Stimulated activated CD4-positive, alpha-beta T cell treated with anti-CD3 and anti-CD28 coated beads, Interleukin-12 subunit alpha, Interleukin-12 subunit beta, amount 100 ng/mL, for 4 hours (primary cell): ENCODE measurements around the gene LIN54.
"Not testable (repeated sequence)": the region's sequence is repeated elsewhere in the genome, so short reads cannot be mapped to it uniquely, and the experiment has no call there.

ENCODE experiments used
- DNase-seq: peaks from one replicate; pipeline ENCODE4 v3.0.0-alpha.2; 2020

Gene LIN54

DNA sequence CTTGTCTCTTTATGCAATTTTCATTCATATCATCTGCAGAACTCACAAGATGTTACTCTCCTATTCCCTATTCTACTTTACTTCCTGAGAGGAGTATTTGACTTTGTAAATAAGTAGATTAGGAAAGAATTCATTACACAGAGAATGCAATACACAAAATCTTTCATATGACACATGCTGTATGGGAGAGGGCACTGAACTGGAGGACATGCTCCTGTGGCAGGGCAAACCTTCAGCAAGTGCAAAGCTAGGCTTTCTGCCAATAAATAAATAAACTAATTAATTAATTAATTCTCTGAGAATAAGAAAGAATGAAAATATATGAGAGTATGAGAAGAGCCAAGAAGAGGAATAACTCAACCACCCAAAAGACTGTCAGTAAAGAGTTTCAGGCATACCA lies 76.2 kb downstream of the LIN54 start:
- no peak for DNase-seq

DNA sequence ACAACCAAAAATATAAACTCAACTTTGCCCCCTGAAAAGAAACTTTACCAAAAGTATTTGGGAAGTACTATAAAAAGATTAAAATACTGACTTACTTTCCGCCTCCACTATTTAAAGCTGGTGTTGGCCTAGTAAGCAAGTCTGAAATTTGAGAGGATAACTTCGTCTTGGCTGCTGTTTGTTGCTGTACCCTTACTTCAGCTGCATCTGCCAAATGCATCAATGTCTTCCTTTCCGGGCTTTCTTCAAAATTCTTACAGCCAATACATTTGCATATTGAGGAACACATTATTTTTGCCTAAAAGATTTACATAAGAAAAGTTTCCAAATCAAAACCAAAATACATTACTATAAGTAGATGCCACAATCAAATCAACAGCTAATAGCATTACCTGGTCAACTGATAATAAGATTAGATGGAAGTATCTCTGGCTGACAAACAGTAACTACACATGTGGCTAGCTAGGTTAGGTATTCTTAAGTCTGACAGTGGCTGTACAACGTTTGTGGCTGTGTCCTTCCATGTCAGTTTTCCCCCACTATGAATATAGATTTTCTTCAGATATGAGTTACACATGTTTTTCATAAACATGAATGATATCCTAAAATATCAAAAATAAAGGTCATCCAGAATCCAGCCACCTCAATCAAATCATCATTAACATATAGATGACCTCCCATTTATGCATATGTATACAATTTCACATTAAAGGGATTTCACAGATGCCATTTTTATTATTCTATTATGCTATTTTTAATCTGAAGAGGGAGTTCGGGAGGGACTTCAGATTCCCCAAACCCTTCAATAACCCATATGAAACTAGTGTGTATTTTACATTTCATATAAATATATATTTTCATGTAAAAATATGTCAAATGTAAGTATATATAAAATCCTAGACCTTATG lies 79.5 kb downstream of the LIN54 start:
- no peak for DNase-seq

DNA sequence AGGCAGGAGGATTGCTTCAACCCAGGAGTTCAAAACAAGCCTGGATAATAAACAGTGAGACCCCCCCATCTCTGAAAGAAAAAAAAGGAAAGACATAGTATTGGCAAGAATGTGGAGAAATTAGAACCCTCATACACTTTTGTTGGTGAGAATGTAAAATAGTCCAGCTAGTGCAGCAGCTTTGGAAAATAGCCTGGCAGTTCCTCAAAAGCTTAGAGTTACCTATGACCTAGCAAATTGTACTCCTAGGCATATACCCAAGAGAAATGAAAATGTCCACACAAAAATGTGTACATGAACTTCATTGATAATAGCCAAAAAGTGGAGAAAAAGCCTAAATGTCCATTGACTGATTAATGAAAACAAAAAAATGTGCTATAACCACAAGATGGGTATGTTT lies 88.8 kb downstream of the LIN54 start:
- no peak for DNase-seq

DNA sequence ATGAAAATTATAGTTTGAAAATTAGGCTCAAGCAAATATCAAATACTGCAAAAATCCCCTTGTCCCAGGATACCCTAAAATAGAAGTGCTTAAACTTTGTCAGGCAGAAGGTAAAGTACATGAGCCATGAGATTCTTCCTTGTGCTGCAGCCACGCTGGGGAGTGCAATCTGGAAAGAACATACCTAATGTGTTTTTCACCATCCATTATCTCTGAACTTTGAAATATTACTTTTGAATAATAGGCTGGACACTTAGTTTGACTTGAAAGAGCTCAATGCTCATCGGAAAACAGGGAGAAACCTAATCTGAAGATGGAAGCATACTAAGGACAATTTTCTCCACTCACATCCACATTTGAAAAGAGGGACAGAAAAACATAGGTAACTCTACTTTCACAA lies 91.2 kb downstream of the LIN54 start:
- no peak for DNase-seq

DNA sequence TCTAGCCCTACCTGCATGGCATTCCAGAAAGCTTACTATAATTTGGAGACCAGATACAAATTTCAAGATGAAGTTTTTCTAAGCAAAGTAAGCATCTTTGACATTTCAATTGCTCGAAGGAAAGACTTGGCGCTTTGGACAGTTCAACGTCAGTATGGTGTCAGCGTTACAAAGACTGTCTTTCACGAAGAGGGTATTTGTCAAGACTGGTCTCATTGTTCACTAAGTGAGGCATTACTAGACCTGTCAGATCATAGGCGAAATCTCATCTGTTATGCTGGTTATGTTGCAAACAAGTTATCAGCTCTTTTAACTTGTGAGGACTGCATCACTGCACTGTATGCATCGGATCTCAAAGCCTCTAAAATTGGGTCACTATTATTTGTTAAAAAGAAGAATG lies 92.5 kb downstream of the LIN54 start:
- no peak for DNase-seq

DNA sequence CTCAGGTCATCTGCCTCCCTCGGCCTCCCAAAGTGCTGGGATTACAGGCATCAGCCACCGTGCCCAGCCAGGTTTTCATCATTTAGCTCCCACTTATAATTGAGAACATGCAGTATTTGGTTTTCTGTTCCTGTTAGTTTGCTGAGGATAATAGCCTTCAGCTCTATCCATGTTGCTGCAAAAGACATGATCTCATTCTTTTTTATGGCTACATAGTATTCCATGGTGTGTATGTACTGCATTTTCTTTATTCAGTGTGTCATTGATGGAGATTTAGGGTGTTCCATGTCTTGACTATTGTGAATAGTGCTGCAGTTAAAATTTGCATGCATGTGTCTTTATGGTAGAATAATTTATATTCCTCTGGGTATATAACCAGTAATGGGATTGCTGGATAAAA lies 96.7 kb downstream of the LIN54 start:
- not testable (repeated sequence) for DNase-seq

DNA sequence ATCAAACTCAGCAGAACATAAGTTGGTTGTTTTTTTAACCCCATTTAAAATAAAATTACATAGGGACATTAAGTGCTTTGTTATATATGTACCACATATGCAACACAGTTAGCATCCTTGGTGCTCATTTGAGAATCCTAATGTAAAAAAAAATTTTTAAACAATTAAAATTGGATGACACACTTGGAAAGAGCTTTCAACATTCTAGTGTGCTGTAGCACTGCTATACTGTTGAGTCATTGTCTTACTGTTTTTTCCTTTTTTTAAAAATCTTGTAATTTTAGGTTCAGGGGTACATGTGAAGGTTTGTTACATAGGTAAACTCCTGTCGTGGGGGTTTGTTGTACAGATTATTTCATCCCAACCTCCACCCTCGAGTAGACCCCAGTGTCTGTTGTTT lies 97.3 kb downstream of the LIN54 start:
- DNase-seq = no peak

DNA sequence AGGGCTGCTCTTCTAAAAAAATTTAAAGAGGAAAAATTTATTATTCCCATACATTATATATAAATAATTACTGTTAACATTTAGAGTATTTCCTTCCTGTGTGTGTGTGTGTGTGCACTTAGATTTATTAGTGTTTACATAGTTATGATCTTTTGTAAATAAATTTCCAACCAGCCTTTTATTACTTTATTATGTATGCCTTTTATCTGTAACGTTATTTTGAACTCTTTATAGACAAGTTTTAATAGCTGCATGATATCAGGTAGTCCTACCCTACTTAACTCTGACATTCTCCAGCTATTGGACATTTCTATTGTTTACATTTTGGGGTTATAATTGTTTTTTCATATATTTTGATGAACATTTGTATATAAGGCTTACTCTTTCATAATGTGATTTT lies 101.3 kb downstream of the LIN54 start:
- no peak for DNase-seq

DNA sequence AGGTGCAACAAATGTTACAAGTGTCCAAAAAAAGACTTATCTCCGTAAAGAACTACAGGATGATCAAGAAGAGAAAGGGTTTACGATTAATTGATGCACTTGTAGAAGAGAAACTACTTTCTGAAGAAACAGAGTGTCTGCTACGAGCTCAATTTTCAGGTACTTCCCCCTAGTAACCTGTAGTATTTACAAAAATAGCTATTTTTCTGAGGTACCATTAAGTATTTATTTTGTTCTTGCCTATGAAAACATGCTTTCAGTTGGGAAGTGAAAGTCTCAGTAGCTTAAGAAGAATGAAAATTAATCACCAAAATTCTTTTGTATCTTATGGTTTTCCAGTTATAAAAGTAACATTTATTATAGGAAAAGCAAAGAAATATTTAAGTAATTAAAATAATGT lies 104.2 kb downstream of the LIN54 start:
- no peak for DNase-seq

DNA sequence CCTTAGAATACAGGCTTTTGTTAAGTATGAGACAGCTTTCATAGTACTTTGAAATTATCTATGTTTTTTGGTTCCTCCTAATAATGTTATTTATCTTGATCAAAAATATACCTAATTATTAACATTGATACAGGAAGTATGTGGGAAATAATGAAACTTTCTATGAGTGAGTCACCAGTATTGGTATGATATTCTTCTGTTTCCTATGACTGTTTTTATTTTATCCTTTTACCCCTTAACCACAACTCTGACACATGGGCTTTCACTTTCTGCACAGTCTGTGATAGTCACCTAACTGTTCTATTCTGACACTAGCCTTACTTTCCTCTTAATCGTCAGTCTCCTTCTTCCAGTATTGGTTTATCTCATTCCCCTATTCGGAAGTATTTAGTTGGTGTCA lies 105.4 kb downstream of the LIN54 start:
- no peak for DNase-seq

DNA sequence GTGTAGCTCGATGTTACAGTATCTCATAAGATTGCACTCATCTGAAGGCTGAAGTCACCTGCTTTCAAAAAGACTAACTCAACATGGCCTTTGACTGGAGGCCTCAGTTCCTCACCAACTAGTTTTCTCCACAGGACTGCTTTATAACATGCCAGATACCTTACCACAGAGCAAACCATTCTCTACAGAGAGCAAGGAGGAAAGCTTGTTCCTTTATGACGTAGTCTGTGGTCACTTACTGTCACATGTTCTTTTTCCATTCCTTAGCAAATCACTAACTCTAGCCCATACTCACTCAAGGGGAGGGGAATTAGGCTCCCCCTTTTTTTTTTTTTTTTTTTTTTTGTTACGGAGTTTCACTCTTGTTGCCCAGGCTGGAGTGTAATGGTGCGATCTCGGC lies 106.9 kb downstream of the LIN54 start:
- no peak for DNase-seq

DNA sequence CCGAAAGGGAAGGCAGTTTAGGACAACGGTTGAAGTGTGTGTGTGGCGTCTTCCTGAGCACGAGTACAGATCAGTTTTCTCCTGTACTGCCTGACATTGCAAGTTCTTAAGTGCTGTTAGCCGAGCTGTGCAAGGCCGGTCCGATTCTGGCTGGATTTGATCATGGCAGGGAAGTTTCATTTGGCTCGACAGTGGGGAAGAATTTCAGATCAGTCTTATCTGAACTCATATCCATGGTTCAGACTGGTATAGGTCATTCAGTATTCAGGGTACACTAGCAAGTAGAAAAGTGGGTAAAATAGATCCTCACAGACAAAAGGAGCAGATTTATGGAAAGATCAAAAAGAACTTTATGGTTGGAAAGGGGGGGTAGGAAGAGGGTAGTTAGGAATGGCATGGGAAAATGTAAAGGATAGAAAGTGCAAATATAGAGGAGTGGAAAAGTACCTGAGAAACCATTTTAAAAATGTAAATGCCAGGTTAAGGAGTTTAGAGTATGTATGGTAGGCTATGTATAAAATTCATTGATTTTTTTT lies 109.4 kb downstream of the LIN54 start:
- no peak for DNase-seq

DNA sequence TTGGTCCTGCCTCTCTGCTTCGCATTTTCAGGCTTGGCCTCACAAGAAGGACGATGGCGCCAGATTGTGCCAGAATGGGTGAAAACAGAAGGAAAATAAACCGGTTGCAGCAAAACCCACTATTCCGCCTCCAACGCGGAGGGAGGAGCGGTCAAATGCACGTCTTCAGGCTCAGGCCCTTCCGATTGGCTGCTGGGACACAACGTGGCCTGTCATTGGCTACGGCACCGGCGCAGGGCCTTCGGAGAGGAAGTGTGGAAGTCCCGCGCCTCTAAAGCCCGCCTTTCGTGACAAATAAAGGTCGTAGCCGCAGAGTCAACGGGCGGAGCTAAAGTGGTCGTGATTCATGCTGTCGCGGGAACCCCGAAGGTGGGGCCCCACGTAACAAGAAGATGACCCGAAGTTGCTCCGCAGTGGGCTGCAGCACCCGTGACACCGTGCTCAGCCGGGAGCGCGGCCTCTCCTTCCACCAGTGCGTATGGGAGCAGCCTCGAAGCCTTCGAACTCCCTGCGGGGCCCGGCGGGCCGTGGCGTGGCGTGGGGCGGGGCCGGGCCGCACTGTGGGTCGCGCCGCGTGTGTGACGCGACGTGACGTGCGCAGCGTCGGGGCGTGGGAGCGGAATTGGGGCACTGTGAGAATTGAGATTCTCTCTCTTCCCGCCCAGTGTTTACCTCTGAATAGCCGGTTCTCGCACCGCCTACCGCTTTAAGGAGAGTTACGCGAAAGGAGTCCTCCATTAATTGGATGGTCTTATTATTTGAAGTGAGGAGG lies 110.0 kb downstream of the LIN54 start, which contains the start of gene THAP9:
Gene THAP9 (plus strand): TSS at position 325 of the 772 bp plus-strand sequence. CDS start 68 bp downstream, at position 393.
- DNase-seq = peak; percentile 91

DNA sequence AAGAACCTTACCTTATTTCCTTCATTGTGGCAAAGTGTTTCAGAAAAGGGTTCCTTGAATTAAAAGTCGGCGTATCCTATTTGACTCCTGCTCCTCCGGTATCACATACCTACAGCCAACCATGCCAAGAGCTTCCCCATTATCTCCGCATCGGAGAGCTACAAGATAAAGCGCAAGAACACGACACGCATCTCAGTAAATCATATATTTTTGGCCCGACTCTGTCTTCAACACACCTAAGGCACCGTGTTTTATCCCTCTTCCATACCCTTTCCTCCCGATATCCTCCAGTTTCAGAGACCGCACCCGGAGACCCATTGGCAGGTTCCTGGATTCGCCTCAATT lies 110.6 kb downstream of the LIN54 start:
- no peak for DNase-seq

DNA sequence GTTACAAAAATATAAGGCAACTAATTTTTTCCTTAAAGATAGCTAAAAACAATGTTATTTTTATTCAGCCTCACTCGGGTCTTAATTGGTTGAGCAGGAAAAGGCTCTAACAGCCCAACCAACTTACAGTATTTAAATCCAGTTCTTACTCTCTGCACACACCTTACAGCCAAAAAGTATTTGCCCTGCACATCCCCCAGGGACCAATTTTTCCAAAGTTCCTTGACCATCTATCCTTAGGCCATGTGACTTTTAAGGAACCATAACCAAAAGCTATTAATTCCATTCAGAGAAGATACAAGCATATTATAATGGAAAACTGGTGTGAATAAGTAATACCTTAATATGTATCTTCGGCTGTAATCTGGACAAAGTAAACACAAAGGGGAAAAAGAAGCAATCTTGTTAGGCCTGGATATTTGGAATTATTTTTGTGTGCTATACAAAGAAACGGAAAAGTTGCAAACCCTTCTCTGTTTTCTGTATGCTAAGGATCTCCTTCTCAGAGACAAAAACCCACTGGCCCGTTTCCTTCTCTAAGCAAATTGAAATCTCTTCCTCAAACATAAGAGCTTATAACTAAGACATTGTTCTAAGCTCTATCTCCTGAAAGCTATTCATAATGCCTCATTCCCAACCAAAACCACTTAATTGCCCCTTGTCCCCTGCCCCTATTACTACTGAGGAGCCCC lies 111.1 kb downstream of the LIN54 start:
- no peak for DNase-seq

DNA sequence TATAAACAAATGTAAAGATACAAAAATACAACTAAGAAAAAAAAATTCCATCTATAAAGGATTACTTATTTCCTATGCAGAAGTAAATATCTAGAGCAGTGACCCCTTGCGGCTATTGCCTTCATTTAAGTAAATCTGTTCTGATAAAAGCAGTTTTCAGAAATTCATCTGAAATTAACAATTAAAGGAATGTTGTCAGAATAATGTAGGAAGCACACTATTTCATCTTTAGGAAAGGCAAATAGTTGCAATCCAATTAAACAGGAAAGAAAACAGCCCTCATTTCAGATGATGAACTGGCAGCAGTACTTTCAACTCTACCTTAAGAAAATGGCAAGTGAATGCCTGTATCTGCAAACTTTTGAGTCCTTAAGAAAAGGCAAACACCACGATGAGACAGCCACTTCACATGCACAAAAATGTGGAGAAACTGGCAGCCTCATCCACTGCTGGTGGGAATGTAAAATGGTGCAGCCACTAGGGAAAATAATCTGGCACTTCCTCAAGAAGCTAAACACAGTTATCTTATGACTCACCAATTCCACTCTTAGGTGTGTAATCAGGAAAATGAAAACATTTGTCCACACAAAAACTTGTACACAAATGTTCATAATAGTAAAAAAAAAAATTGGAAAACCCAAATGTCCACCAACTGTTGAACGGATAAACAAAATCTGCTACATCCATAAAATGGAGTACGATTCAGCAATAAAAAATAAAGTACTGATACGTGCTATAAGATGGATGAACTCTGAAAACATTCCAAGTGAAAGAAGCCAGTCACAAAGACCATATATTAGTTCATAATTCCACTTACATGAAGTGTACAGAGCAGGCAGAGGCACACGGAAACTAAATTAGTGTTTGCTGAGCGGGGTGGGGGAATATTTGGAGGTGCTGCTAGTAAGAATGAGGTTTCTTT lies 112.0 kb downstream of the LIN54 start:
- DNase-seq = no peak

DNA sequence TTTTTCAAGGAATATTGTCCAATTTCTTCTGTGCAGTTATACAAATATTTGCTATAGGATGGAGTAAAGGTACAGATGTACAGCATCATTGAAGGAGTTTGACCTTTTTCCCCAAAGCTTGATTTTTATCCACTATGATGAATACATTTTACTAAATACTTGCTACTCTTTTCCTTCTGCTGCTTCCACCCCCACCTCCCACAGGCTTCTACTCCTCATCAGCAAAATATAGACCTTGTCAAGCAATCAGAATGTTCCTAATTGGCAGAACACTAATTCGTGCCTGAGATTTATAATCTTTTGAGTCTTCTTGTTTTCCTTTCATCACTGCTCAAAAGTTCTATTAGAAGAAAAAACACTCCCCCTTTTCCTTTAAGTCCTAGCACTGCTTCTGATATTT lies 113.9 kb downstream of the LIN54 start:
- no peak for DNase-seq

DNA sequence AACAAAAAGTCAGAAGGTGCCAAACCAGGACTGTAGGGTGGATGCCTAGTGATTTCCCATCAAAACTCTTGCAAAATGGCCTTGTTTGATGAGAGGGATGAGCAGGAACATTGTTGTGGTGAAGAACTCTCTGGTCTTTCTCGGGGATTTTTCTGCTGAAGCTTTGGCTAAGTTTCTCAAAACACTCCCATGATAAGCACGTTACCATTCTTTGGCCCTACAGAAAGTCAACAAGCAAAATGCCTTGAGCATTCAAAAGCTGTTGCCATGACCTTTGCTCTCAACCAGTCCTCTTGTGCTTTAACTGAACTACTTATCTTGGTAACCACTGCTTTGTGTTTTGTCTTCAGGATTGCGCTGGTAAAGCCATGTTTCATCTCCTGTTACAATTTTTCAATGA lies 116.7 kb downstream of the LIN54 start:
- DNase-seq = no peak

DNA sequence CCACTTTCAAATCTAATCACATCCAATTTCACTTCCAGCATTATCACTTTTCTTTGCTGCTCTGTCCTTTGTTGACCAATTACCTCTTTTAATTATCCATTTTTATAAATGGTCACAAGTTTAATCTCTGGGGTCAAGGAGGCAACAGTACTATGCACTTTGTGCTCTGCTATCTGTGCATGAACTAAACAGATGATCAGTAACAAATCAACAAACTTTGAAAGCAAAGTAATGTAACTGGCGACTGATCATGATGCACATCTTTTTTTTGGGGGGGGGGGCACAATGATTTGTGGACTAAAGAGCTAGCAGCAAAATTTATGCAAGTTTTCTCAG lies 118.2 kb downstream of the LIN54 start:
- DNase-seq = no peak

DNA sequence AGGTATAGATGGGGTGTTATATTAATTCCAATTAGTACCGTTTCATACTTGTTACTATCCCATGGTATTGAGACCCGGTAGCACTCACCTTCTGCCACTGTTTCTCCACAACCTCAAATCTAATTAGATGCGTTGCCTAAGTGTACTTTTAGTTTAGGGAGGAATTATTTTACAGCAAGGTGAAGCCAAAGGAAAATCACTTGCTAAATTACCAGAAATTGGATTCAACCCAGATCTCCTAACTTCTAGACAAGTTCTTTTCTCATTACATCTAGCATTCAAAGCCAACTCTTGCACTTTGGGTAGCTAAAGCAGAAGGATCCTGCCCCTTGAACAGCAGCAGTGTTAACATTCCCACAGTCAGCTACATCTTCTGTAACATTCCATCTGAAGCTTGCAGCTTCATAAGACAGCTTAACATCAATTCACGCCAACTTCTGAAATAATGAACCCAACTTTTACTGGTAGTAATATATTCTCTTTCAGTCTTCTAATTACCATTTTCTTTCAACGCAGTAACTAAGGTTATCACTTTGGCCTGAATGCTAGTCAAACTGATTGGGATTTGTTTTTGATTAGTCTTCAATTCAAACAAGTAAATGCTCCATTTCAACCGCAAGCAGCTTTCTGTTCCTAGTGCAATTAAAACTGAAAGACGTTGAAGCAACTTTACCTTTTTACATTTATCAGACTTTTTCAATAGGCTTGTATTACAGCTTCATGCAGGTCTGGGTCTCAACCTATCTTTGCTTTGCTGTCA lies 118.7 kb downstream of the LIN54 start:
- no peak for DNase-seq

DNA sequence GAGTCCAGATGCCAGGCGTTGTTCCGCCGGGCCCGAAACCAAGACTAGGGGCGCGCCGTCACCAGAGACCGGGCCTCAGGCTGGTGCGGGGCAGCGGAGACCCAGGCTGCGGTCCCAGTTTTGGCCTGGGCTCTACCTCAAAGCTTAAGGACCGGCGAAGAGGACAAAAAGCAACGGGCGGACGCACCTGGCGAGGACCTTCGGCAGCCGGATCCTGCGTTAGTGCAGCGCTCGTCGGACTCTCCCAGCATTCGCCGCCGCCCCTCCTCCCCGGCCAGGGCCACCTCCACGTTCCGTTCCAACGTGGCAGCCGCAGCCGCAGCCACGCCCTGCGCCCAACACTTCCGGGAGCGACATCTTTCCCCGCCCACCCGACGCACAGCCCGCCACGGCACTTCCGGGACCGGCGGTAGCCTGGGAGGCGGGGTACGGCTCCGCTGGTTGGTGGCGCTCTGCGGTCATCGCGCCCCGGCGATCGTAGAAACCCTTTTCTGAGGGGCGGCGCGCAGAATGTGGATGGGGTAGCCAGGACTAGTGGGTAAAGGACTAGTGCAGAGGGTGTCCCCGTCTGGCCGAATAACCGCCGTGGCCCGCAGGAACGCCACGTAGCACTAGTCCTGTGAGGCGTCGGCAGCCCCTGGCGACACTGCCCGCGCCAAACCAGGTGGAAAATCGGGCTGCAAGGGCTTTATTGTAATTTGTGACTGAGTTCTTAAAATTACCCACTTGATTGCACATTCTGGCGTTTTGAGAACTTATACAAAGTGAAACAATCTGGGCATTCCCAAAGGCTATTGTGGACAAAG lies 119.5 kb downstream of the LIN54 start, which contains the start of gene SEC31A:
Gene SEC31A (minus strand): TSS at position 253 of the 806 bp plus-strand sequence. CDS start 9,217 bp downstream, outside the sequence.
- DNase-seq = peak; percentile 96
